ENCODE results near the gene ZBTB43. TPM values are rescaled to one million over a fixed set of nuclear protein-coding genes. Genes with fewer than 3 reads are reported as not detected.

Gene ZBTB43
- total and polyA plus RNA-seq, 2 of the 4 experiments (the other 2 are of a cell fraction) = 4.5 to 15.1 TPM

DNA sequence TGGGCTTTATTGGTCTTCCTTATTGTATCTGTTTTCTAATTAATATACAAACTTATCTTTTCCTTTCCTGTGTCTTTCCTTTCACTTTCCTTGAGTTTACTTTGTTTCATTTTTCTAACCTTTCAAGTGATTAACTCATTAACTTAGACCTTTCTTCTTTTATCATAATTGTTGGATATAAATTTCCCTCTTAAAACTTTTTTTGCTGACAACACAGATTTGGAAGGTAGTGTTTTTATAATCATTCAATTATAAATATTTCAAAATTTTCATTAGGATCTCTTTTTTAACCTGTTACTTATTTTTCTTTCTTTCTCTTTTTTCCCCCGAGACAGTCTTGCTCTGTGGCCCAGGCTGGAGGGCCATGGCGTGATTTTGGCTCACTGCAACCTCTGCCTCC lies 6.9 kb upstream of the ZBTB43 start:
- no peak overlapping the region for H2AK5ac ChIP-seq (ENCODE audit: low read depth, low read length)
- no TSS peak for BruUV-seq (replicated peaks)

More for the DNA sequence above, 6.9 kb upstream of the ZBTB43 start:
- H4K20me1 ChIP-seq (ENCODE audit: insufficient read depth, low read length) = no peaks in the 10 kb centered on the region
- no peak overlapping the region for H4K5ac ChIP-seq (ENCODE audit: low read depth, low read length)
- no peak overlapping the region for H3K27ac ChIP-seq (ENCODE audit: insufficient read depth, low read length)
- H3K79me1 ChIP-seq (ENCODE audit: low read depth in 1 of 2, low read length in 2 of 2) = no peaks in the 10 kb centered on the region
- H3K4me1 ChIP-seq (ENCODE audit: control insufficient read depth, insufficient read depth, low read length) = no peaks in the 10 kb centered on the region
- no peak overlapping the region for H4K8ac ChIP-seq (ENCODE audit: low read depth in 2 of 2, low read length in 2 of 2)
- H3K23ac ChIP-seq (ENCODE audit: low read depth, low read length) = no peak overlapping the region
- no peak overlapping the region for H4K91ac ChIP-seq (ENCODE audit: insufficient read depth, low read depth, low read length)
- no peak overlapping the region for H2BK5ac ChIP-seq (ENCODE audit: low read depth, low read length, poor library complexity, severe bottlenecking)
- in situ Hi-C loops (cut with MboI; ENCODE audit: low sequenced_read_pairs) (no loop called here), intact Hi-C loops (cut with micrococcal nuclease) (no loop called here), dilution Hi-C loops (cut with HindIII; ENCODE audit: low sequenced_read_pairs, unreplicated experiment) (no loop called here)
- no peak overlapping the region for H3K4ac ChIP-seq (ENCODE audit: low read depth, low read length)
- no peak overlapping the region for H2BK15ac ChIP-seq (ENCODE audit: low read depth, low read length)
- ATAC-seq (ENCODE audit: low read depth) (no peak), DNase-seq (no peak)
- H3K4me2 ChIP-seq (ENCODE audit: low read depth, low read length) = no peak overlapping the region
- no peaks in the 10 kb centered on the region for H3K36me3 ChIP-seq (ENCODE audit: control insufficient read depth, insufficient read depth, low read length)
- H2BK20ac ChIP-seq (ENCODE audit: low read depth, low read length) = no peak overlapping the region
- H2BK120ac ChIP-seq (ENCODE audit: low read depth, low read length) = no peak overlapping the region
- H2AFZ ChIP-seq (replicated peaks; ENCODE audit: low read length, poor library complexity) = no peak overlapping the region
- no peak overlapping the region for H3K18ac ChIP-seq (ENCODE audit: low read depth, low read length)
- no peak overlapping the region for H3K14ac ChIP-seq (replicated peaks; ENCODE audit: low read depth, low read length)
- H3K9me1 ChIP-seq (ENCODE audit: insufficient read depth, low read length) = 0 out of 2 replicates have a peak, but pooled peaks cover 1% of the 10 kb centered on the region
- TF ChIP-seq MAFK (IDR thresholded peaks at IDR 0.05; ENCODE audit: low read depth, low read length) = peak; percentile 96
- TF ChIP-seq MAZ (IDR thresholded peaks at IDR 0.05; ENCODE audit: borderline replicate concordance, low read depth, low read length) = no peak
- no peak overlapping the region for H2AK9ac ChIP-seq (replicated peaks; ENCODE audit: low read depth, low read length, poor library complexity)
- H3K9me3 ChIP-seq (ENCODE audit: control insufficient read depth, insufficient read depth, low read length) = no peaks in the 10 kb centered on the region
- no peak overlapping the region for H3K9ac ChIP-seq (ENCODE audit: low read depth, low read length)
- ChIA-PET CTCF (no interaction called here), POLR2A (ENCODE audit: unreplicated experiment) (no interaction called here)
- H3K4me3 ChIP-seq (ENCODE audit: insufficient read depth, low read depth, low read length) = no peak overlapping the region
- no peak overlapping the region for H3K56ac ChIP-seq (ENCODE audit: extremely low read depth, insufficient read depth, low read length)
- H3K27me3 ChIP-seq (ENCODE audit: control insufficient read depth, insufficient read depth, low read length) = no peaks in the 10 kb centered on the region
- WGBS, 2 experiments (ENCODE audit: extremely low coverage in 2 of 2, insufficient read length in 1 of 2) = 17% methylated on average over 2 of the region's 2 CpGs; no CpG with 5 or more reads in 1 of the 2 experiments

Data from IMR-90 (cell line).